HEK293T (cell line): Measurements from ENCODE around the gene SLC9A9.

Experiments used
- CTCF ChIA-PET: fragments of 350-600 bp; formaldehyde crosslinking; extraction: SDS; loops from one replicate; lab custom pipeline; 2021; ENCODE audit warnings: antibody characterized with exemption, inconsistent platforms; lab: Yijun Ruan, JAX
- POLR2A ChIA-PET: fragments of 350-600 bp; formaldehyde crosslinking; extraction: SDS; loops from one replicate; lab custom pipeline; 2020; ENCODE audit warnings: antibody characterized with exemption, inconsistent platforms; lab: Yijun Ruan, JAX
- DNase-seq: peaks from one replicate; pipeline ENCODE4 v3.0.0; 2012; ENCODE audit warnings: mixed read lengths; ENCODE audit errors: extremely low spot score
- ARNT ChIP-seq: fragments of 450-650 bp; IDR thresholded peaks from 2 replicates; pipeline ENCODE4 v1.6.1; 2017; ENCODE audit warnings: mild to moderate bottlenecking
- BHLHE40 ChIP-seq: fragments of 450-650 bp; IDR thresholded peaks from 2 replicates; pipeline ENCODE4 v1.6.1; 2016; ENCODE audit warnings: mild to moderate bottlenecking, moderate library complexity, borderline replicate concordance
- CTBP1 ChIP-seq: fragments of 450-650 bp; IDR thresholded peaks from 2 replicates; pipeline ENCODE4 v1.6.1; 2016; ENCODE audit warnings: borderline replicate concordance
- ELF4 ChIP-seq: fragments of 450-650 bp; IDR thresholded peaks from 2 replicates; pipeline ENCODE4 v1.6.1; 2017; ENCODE audit warnings: antibody characterized with exemption
- FOXA1 ChIP-seq: fragments of 450-650 bp; IDR thresholded peaks from 2 replicates; pipeline ENCODE4 v1.6.1; 2016; ENCODE audit warnings: mild to moderate bottlenecking
- FOXK2 ChIP-seq: fragments of 450-650 bp; IDR thresholded peaks from 2 replicates; pipeline ENCODE4 v1.6.1; 2016; ENCODE audit warnings: mild to moderate bottlenecking
- FOXM1 ChIP-seq: fragments of 450-650 bp; IDR thresholded peaks from 2 replicates; pipeline ENCODE4 v1.6.1; 2017; ENCODE audit warnings: mild to moderate bottlenecking, borderline replicate concordance
- HDGF ChIP-seq: fragments of 450-650 bp; IDR thresholded peaks from 2 replicates; pipeline ENCODE4 v1.6.1; 2017; ENCODE audit warnings: antibody characterized with exemption, borderline replicate concordance
- L3MBTL2 ChIP-seq: fragments of 450-650 bp; conservative IDR thresholded peaks from 2 replicates; pipeline ENCODE4 v1.6.1; 2016; ENCODE audit warnings: mild to moderate bottlenecking
- LEF1 ChIP-seq: fragments of 450-650 bp; IDR thresholded peaks from 2 replicates; pipeline ENCODE4 v1.6.1; 2017; ENCODE audit warnings: mild to moderate bottlenecking, borderline replicate concordance
- NFRKB ChIP-seq: fragments of 450-650 bp; IDR thresholded peaks from 2 replicates; pipeline ENCODE4 v1.6.1; 2016; ENCODE audit warnings: mild to moderate bottlenecking, moderate library complexity
- PKNOX1 ChIP-seq: fragments of 450-650 bp; IDR thresholded peaks from 2 replicates; pipeline ENCODE4 v1.6.1; 2016
- SP1 ChIP-seq: fragments of 450-650 bp; IDR thresholded peaks from 2 replicates; pipeline ENCODE4 v1.6.1; 2017
- SUZ12 ChIP-seq: fragments of 450-650 bp; IDR thresholded peaks from 2 replicates; pipeline ENCODE4 v1.6.1; 2016; ENCODE audit warnings: mild to moderate bottlenecking
- TARDBP ChIP-seq: fragments of 450-650 bp; IDR thresholded peaks from 2 replicates; pipeline ENCODE4 v1.6.1; 2016
- ZNF384 ChIP-seq: fragments of 450-650 bp; IDR thresholded peaks from 2 replicates; pipeline ENCODE4 v1.6.1; 2016

Gene SLC9A9

DNA sequence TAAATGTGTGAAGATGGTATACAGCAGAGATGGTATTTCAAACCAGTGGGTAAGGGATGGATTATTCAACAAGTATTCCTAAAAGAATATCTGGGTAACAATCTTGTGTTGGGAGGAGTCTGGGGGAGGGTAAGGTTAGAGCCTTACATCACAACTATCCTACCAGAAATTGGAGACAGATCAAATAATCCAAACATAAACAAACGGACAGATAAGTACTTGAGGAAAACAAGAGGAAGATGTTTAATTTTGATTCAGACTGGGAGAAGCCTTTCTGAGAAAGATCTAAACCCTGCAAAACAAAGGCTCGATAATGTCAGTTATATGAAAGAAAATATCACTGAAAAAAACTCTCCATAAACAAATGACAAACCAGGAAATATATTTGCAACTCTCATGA lies 77.9 kb downstream of the SLC9A9 start:
- CTCF ChIA-PET: no interaction called here
- DNase-seq: no peak
- POLR2A ChIA-PET: no interaction called here
- no peak for TF ChIP-seq PKNOX1
- TF ChIP-seq ZNF384: no peak
- TF ChIP-seq ELF4: no peak
- no peak for TF ChIP-seq ARNT

- ChIA-PET CTCF (no interaction called here), POLR2A (interaction anchor here (0.6 kb wide), 1 partner anchor 869 kb away, joined by 3 read pairs; no protein-coding TSS in a partner anchor)
- no peak for DNase-seq
- TF ChIP-seq ARNT (no peak), ELF4 (no peak), LEF1 (no peak), FOXK2 (no peak), PKNOX1 (no peak), SUZ12 (no peak), SP1 (no peak), HDGF (no peak), FOXA1 (no peak), BHLHE40 (no peak), ZNF384 (no peak), L3MBTL2 (no peak), FOXM1 (no peak), NFRKB (no peak), CTBP1 (no peak), TARDBP (no peak)
Observed at GRCh38 chr3:143769616-143770015, 78.7 kb downstream of the SLC9A9 start.

DNA sequence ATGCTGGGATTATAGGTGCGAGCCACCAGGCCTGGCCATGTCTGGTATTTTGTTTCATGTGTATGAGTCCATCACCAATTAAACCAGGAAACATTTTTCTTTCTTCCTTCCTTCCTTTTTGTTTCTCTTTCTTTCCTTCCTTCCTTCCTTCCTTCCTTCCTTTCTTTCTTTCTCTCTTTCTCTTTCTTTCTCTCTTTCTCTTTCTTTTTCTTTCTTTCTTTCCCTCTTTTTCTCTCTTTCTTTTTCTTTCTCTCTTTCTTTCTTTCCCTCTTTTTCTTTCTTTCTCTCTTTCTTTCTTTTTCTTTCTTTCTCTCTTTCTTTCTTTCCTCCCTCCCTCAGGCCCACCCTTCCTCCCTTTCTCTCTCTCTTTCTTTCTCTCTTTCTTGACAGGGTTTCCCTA lies 83.4 kb downstream of the SLC9A9 start:
- DNase-seq: no peak
- CTCF ChIA-PET: no interaction called here
- TF ChIP-seq SP1 (no peak), FOXA1 (no peak), HDGF (no peak), ZNF384 (no peak), LEF1 (no peak), NFRKB (no peak), TARDBP (no peak), L3MBTL2 (no peak), FOXK2 (no peak), ARNT (no peak)
- POLR2A ChIA-PET: no interaction called here

DNA sequence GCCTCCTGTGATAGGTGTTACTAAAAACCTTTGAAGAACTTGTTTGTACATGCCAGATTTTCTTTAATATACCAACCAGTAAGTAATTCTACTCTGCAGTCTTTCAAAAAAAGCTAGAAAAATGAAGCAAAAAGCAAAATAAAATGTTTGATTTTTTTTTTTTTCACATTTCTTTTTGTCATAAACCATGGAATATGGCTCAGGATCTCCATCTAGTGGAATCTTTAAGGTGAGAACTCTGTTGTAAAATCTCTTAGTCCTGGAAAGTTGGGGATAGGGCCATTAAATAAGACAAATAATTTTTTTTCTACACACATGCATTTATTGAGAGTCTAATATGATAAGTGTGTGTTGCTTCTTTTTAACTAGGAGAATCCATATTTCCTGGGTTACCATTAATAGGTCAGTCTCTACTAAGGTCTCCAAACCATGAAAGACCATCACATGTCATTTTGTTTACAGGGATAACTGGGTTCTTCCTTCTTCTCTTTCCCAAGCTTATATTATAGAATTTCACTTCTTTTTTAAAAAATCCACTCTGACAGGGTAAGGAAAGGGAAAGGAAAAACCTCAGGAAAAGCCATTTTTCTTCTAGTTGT lies 84.6 kb downstream of the SLC9A9 start:
- TF ChIP-seq BHLHE40 (no peak), FOXM1 (no peak), HDGF (no peak), FOXA1 (no peak), CTBP1 (no peak), ARNT (no peak), ZNF384 (peak; percentile 75), FOXK2 (no peak)

DNA sequence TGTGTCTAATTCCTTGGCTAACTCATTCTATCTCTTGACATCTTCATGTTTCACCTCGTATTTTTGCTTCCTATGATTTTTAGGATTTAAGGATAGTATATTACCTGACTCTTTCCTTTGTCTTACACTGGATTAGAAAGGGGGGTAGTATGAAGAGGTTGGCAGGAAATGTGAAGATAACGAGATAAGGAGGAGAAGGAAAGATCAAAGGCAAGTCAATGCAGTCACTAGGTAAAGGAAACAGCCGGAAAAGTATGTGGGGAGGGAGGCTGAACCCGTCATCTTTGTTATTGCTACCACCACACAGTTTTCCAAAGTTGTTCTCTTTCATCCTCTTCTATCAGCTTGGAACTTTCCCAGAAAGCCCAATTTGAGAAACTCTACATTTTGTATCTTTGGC lies 90.6 kb downstream of the SLC9A9 start:
- ChIA-PET POLR2A (no interaction called here), CTCF (no interaction called here)
- no peak for DNase-seq
- TF ChIP-seq TARDBP (no peak), ELF4 (no peak), FOXA1 (no peak), FOXK2 (no peak), HDGF (no peak), LEF1 (no peak), ARNT (no peak), FOXM1 (no peak), SUZ12 (no peak), NFRKB (no peak)

More for the DNA sequence above, 84.6 kb downstream of the SLC9A9 start:
- DNase-seq: no peak
- CTCF ChIA-PET: interaction anchor here (0.6 kb wide), 1 partner anchor 477 kb away, joined by 3 read pairs; no protein-coding TSS in a partner anchor
- POLR2A ChIA-PET: no interaction called here

DNA sequence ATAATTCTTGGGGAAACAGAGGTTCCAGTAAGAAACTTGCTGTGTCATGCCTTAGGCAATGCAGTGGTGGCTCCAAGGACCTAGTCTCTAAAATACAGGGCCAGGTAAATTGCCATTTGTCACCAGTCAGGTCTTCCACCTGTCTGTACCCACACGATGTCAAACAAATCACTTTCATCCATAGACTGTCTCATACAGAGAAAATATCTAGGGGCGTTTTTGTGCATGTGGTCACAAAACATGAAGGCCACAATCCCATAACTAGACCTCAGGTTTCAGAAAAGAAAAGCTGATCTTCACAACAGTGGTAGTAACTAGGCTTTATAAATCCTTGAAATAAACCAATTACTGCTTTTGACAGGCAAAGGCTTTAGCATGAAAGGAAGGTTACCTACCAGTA lies 92.3 kb downstream of the SLC9A9 start:
- TF ChIP-seq L3MBTL2: no peak
- ChIA-PET CTCF (no interaction called here), POLR2A (no interaction called here)
- no peak for DNase-seq

- DNase-seq: no peak
- ChIA-PET POLR2A (no interaction called here), CTCF (no interaction called here)
- TF ChIP-seq ELF4 (no peak), SP1 (no peak), ZNF384 (no peak), HDGF (no peak), FOXA1 (no peak), TARDBP (no peak), CTBP1 (no peak), SUZ12 (no peak), L3MBTL2 (no peak), ARNT (no peak), PKNOX1 (no peak), LEF1 (no peak), NFRKB (no peak), FOXM1 (no peak), FOXK2 (no peak), BHLHE40 (no peak)
Observed at GRCh38 chr3:143754090-143754489, 94.2 kb downstream of the SLC9A9 start.
